Neural cell (in vitro differentiated cells): ENCODE results near the gene PMM2. TPM values are rescaled to one million over a fixed set of nuclear protein-coding genes. Genes with fewer than 3 reads are reported as not detected.

Experiments used
- H2AFZ ChIP-seq: fragments of 200-600, 300-800 bp; sonication (generic), shearing (Covaris generic); 2 replicates; pipeline ENCODE4 v1.6.0; 2014; ENCODE audit warnings: low read depth, mild to moderate bottlenecking, antibody characterized with exemption, low read length, moderate library complexity
- H3F3A ChIP-seq: fragments of 200-600 bp; shearing (Covaris generic); 2 replicates; pipeline ENCODE4 v1.6.1; 2016; ENCODE audit warnings: mild to moderate bottlenecking, moderate library complexity, mixed read lengths, antibody characterized with exemption, low read length; ENCODE audit not compliant: insufficient read depth, poor library complexity, severe bottlenecking
- H3K27ac ChIP-seq: fragments of 200-600, 300-800 bp; sonication (generic), shearing (Covaris generic); 2 replicates; pipeline ENCODE4 v1.5.1; 2014; ENCODE audit warnings: mild to moderate bottlenecking, low read length, moderate library complexity
- H3K27me3 ChIP-seq: fragments of 300-800, 200-600 bp; sonication (generic), shearing (Covaris generic); 2 replicates; pipeline ENCODE4 v1.6.0; 2014; ENCODE audit warnings: mild to moderate bottlenecking, low read depth, low read length, moderate library complexity; ENCODE audit not compliant: insufficient read depth
- H3K36me3 ChIP-seq: fragments of 300-800, 200-600 bp; sonication (generic), shearing (Covaris generic); 2 replicates; pipeline ENCODE4 v1.5.1; 2014; ENCODE audit warnings: mild to moderate bottlenecking, antibody characterized with exemption, low read length, moderate library complexity; ENCODE audit not compliant: insufficient read depth
- H3K4me2 ChIP-seq: fragments of 300-800, 200-600 bp; sonication (generic), shearing (Covaris generic); 2 replicates; pipeline ENCODE4 v1.6.0; 2014; ENCODE audit warnings: mild to moderate bottlenecking, low read length
- H3K4me3 ChIP-seq: fragments of 300-800, 200-600 bp; sonication (generic), shearing (Covaris generic); 2 replicates; pipeline ENCODE4 v1.5.1; 2014; ENCODE audit warnings: mild to moderate bottlenecking, low read length, moderate library complexity
- H3K79me2 ChIP-seq: fragments of 200-600 bp; shearing (Covaris generic); replicated peaks from 2 replicates; pipeline ENCODE4 v1.6.0; 2014; ENCODE audit warnings: mild to moderate bottlenecking, low read length, moderate library complexity; ENCODE audit not compliant: insufficient read depth
- H3K9ac ChIP-seq: fragments of 300-800, 200-600 bp; sonication (generic), shearing (Covaris generic); 2 replicates; pipeline ENCODE4 v1.6.1; 2016; ENCODE audit warnings: mild to moderate bottlenecking, low read length, mixed read lengths
- H3K9me2 ChIP-seq: fragments of 200-600 bp; shearing (Covaris generic); 2 replicates; pipeline ENCODE4 v1.6.1; 2016; ENCODE audit warnings: mild to moderate bottlenecking, low read length, mixed read lengths; ENCODE audit not compliant: insufficient read depth
- H3K9me3 ChIP-seq: fragments of 200-600, 300-800 bp; sonication (generic), shearing (Covaris generic); 2 replicates; pipeline ENCODE4 v1.6.1; 2016; ENCODE audit warnings: mild to moderate bottlenecking, mixed run types, low read length, moderate library complexity, mixed read lengths
- H4K20me1 ChIP-seq: fragments of 200-600 bp; shearing (Covaris generic); 2 replicates; pipeline ENCODE4 v1.6.1; 2016; ENCODE audit warnings: mild to moderate bottlenecking, mixed run types; ENCODE audit not compliant: insufficient read depth
- EP300 ChIP-seq: fragments of 450-650 bp; conservative IDR thresholded peaks from 2 replicates; pipeline ENCODE4 v1.6.1; 2014; ENCODE audit warnings: antibody characterized with exemption, mild to moderate bottlenecking, moderate library complexity; ENCODE audit not compliant: poor library complexity, severe bottlenecking
- EZH2 ChIP-seq: fragments of 200-600, 300-800 bp; shearing (Covaris generic), sonication (generic); IDR thresholded peaks from 2 replicates; pipeline ENCODE4 v1.6.1; 2014; ENCODE audit warnings: antibody characterized with exemption, low read length, borderline replicate concordance, mild to moderate bottlenecking; ENCODE audit not compliant: insufficient read depth, poor library complexity, severe bottlenecking
- MXI1 ChIP-seq: fragments of 450-650 bp; conservative IDR thresholded peaks from 2 replicates; pipeline ENCODE4 v1.6.1; 2014; ENCODE audit warnings: antibody characterized with exemption, mild to moderate bottlenecking; ENCODE audit not compliant: poor library complexity, severe bottlenecking
- POLR2AphosphoS5 ChIP-seq: IDR thresholded peaks from 2 replicates; pipeline ENCODE4 v1.6.1; 2012
- RAD21 ChIP-seq: fragments of 450-650 bp; conservative IDR thresholded peaks from 2 replicates; pipeline ENCODE4 v1.6.1; 2014; ENCODE audit warnings: antibody characterized with exemption, mild to moderate bottlenecking, moderate library complexity
- SMC3 ChIP-seq: fragments of 450-650 bp; conservative IDR thresholded peaks from 2 replicates; pipeline ENCODE4 v1.6.1; 2014; ENCODE audit warnings: antibody characterized with exemption, mild to moderate bottlenecking, moderate library complexity; ENCODE audit not compliant: poor library complexity
- TAF1 ChIP-seq: IDR thresholded peaks from 2 replicates; pipeline ENCODE4 v1.6.1; 2012; ENCODE audit warnings: low read depth
- polyA plus RNA-seq: library from polyadenylated mRNA; depleted of rRNA; stranded (reverse); fragments of >200 nt; gene quantifications from 2 replicates; pipeline ENCODE4 v1.2.3, GENCODE V29; 2014
- TF ChIP-seq, protein P1 (sequence below): fragments of 450-650 bp; IDR thresholded peaks from 2 replicates; pipeline ENCODE4 v1.5.1; 2014; ENCODE audit warnings: antibody characterized with exemption, mild to moderate bottlenecking, moderate library complexity; ENCODE audit not compliant: poor library complexity, severe bottlenecking
- TF ChIP-seq, protein P2 (sequence below): IDR thresholded peaks from 2 replicates; pipeline ENCODE4 v1.6.1; 2012; ENCODE audit warnings: borderline replicate concordance

PMM2 gene
- polyA plus RNA-seq, 1 donor from 2014 or later, result 20.2 TPM

- Histone ChIP-seq H3K9me2 (no peaks in the 10 kb centered on the region), H3K27me3 (no peaks in the 10 kb centered on the region), H3K79me2 (no peaks in the 10 kb centered on the region), H3F3A (no peaks in the 10 kb centered on the region), H2AFZ (no peak within 1 kb of the TSS), H4K20me1 (no peaks in the 10 kb centered on the region), H3K4me2 (no peak within 1 kb of the TSS), H3K4me3 (no peak within 1 kb of the TSS), H3K27ac (no peak within 1 kb of the TSS), H3K36me3 (no peaks in the 10 kb centered on the region), H3K9ac (no peak within 1 kb of the TSS), H3K9me3 (no peaks in the 10 kb centered on the region)
- TF ChIP-seq MXI1 (no peak), POLR2AphosphoS5 (no peak), RAD21 (no peak), SMC3 (no peak), EP300 (no peak), TAF1 (no peak), EZH2 (no peak)
- TF ChIP-seq, protein P1, sequence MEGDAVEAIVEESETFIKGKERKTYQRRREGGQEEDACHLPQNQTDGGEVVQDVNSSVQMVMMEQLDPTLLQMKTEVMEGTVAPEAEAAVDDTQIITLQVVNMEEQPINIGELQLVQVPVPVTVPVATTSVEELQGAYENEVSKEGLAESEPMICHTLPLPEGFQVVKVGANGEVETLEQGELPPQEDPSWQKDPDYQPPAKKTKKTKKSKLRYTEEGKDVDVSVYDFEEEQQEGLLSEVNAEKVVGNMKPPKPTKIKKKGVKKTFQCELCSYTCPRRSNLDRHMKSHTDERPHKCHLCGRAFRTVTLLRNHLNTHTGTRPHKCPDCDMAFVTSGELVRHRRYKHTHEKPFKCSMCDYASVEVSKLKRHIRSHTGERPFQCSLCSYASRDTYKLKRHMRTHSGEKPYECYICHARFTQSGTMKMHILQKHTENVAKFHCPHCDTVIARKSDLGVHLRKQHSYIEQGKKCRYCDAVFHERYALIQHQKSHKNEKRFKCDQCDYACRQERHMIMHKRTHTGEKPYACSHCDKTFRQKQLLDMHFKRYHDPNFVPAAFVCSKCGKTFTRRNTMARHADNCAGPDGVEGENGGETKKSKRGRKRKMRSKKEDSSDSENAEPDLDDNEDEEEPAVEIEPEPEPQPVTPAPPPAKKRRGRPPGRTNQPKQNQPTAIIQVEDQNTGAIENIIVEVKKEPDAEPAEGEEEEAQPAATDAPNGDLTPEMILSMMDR, result no peak
- TF ChIP-seq, protein P2, sequence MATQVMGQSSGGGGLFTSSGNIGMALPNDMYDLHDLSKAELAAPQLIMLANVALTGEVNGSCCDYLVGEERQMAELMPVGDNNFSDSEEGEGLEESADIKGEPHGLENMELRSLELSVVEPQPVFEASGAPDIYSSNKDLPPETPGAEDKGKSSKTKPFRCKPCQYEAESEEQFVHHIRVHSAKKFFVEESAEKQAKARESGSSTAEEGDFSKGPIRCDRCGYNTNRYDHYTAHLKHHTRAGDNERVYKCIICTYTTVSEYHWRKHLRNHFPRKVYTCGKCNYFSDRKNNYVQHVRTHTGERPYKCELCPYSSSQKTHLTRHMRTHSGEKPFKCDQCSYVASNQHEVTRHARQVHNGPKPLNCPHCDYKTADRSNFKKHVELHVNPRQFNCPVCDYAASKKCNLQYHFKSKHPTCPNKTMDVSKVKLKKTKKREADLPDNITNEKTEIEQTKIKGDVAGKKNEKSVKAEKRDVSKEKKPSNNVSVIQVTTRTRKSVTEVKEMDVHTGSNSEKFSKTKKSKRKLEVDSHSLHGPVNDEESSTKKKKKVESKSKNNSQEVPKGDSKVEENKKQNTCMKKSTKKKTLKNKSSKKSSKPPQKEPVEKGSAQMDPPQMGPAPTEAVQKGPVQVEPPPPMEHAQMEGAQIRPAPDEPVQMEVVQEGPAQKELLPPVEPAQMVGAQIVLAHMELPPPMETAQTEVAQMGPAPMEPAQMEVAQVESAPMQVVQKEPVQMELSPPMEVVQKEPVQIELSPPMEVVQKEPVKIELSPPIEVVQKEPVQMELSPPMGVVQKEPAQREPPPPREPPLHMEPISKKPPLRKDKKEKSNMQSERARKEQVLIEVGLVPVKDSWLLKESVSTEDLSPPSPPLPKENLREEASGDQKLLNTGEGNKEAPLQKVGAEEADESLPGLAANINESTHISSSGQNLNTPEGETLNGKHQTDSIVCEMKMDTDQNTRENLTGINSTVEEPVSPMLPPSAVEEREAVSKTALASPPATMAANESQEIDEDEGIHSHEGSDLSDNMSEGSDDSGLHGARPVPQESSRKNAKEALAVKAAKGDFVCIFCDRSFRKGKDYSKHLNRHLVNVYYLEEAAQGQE, result no peak
These were observed 84.5 kb downstream of the PMM2 start, which contains the start of gene LITAFD for GRCh38 chr16:8882041-8882617. LITAFD (plus strand) TSS chr16:8882351; CDS start chr16:8884356, 2,005 bp downstream.

DNA sequence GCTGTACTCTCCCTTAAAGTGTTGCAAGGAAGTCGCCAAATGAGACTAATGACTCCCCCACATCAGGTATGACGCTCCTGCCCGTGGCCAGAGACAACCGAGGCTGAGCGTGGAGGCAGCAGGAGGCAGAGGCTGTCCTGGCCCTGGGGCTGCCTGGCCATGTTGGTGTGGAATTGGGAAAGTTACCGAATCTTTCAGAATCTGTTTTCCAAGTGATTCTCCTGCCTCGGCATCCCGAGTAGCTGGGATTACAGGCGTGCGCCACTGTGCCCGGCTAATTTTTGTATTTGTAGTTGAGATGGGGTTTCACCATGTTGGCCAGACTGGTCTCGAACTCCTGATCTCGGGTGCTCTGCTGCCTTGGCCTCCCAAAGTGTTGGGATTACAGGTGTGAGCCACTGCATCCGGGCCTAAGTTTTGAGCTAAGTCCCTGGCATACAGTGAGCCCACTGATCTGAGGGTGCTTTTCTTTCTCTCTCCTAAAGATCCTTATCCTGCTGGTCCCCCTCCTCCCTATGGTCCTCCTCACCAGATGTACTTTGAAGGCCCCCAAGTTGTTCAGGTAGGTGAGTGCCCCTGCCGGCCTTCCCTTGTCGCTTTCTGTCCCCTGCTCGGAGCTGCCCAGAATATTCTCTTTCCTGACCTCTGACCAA lies 85.2 kb downstream of the PMM2 start:
- H4K20me1 ChIP-seq, result no peaks in the 10 kb centered on the region
- no peak overlapping the region for H3K27ac ChIP-seq
- H3K9me3 ChIP-seq, result no peaks in the 10 kb centered on the region
- no peak overlapping the region for H3K4me2 ChIP-seq
- no peak overlapping the region for H3K4me3 ChIP-seq
- no peaks in the 10 kb centered on the region for H3K36me3 ChIP-seq
- H3K9me2 ChIP-seq, result no peaks in the 10 kb centered on the region
- H3F3A ChIP-seq, result no peaks in the 10 kb centered on the region
- H3K27me3 ChIP-seq, result no peaks in the 10 kb centered on the region
- H3K9ac ChIP-seq, result no peak overlapping the region
- TF ChIP-seq EZH2 (no peak), EP300 (no peak), POLR2AphosphoS5 (no peak), MXI1 (no peak), TAF1 (no peak), SMC3 (no peak), RAD21 (no peak)
- TF ChIP-seq, protein P1, result no peak
- no peaks in the 10 kb centered on the region for H3K79me2 ChIP-seq
- no peak overlapping the region for H2AFZ ChIP-seq
